Testis (tissue), 2 donors: ENCODE data around the gene LRRC45.

ENCODE experiments used
- POLR2A ChIP-seq: fragments of 450-650 bp; IDR thresholded peaks from one replicate; pipeline ENCODE4 v1.6.1; 2017; ENCODE audit warnings: antibody characterized with exemption, mild to moderate bottlenecking, moderate library complexity
- TF ChIP-seq, protein P1 (sequence below), 3 experiments: fragments of 450-650 bp in 2 of 3; fragments of 200-600 bp in 1 of 3; sonication (generic) in 1 of 3; IDR thresholded peaks; one replicate each; pipeline ENCODE4 v1.5.1; 2016 to 2019; ENCODE audit warnings: antibody characterized with exemption in 3 of 3, mild to moderate bottlenecking in 2 of 3, moderate library complexity in 1 of 3

DNA sequence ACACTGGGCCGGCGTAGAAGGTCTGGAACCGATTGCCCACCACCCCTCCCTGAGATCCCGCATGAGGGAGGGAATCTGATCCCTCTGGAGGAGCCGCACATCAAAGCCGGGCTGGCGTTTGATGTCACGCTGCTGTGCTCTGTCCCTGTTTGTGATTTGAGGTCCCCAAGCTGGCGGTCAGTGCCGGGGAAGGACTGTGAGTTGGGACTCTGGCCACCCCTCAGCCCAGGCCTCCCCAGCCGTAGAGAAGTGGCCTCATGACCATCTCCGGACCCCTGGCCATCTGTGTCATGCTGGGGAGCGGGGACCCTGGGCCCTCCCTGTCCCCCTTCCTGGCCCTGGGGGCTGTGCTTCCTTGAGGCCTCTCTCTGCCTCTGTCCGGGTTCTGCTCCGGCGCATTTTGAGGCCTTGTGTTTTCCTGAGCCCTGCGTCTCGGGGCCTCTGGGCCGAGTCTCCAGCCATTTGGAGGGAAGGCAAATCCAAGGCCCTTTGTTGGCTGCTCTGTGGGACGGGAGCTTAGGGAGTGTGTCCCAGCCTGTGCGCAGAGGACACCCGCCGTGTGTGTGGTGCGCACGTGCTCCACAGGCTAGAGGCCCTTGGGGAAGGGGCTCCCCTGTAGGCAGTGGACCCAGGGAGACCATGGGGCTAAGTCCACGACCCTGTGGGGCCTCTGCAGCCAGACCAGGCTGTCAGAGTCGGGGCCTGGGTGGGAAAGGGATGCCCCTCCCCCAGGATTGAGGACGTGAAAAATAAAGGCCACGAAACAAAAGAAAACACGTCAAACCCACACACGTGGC lies 30.6 kb upstream of the LRRC45 start:
- TF ChIP-seq, protein P1, sequence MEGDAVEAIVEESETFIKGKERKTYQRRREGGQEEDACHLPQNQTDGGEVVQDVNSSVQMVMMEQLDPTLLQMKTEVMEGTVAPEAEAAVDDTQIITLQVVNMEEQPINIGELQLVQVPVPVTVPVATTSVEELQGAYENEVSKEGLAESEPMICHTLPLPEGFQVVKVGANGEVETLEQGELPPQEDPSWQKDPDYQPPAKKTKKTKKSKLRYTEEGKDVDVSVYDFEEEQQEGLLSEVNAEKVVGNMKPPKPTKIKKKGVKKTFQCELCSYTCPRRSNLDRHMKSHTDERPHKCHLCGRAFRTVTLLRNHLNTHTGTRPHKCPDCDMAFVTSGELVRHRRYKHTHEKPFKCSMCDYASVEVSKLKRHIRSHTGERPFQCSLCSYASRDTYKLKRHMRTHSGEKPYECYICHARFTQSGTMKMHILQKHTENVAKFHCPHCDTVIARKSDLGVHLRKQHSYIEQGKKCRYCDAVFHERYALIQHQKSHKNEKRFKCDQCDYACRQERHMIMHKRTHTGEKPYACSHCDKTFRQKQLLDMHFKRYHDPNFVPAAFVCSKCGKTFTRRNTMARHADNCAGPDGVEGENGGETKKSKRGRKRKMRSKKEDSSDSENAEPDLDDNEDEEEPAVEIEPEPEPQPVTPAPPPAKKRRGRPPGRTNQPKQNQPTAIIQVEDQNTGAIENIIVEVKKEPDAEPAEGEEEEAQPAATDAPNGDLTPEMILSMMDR (IDR thresholded peaks at IDR 0.05), result no peak
- no peak for TF ChIP-seq POLR2A
